Measurements from ENCODE around the gene SGF29. TPM values are rescaled to one million over a fixed set of nuclear protein-coding genes. Genes with fewer than 3 reads are reported as not detected.
A peak's percentile ranks its signal among the peaks of the same experiment; 100 is the strongest.
"Not testable (repeated sequence)": the region's sequence is repeated elsewhere in the genome, so short reads cannot be mapped to it uniquely, and the experiment has no call there.

SGF29 gene
- 10 to 100 TPM; 27.7 to 30.0 TPM for total RNA-seq

GRCh38 chr16:28553776-28554633, at the start of gene SGF29:
TSS of gene SGF29 (plus strand) at chr16:28553920. CDS start at chr16:28581070, 27,150 bp downstream.
- peak; percentile 89 for DNase-seq
- Mint-ChIP-seq H3K9me3 (no peaks in the 10 kb centered on the region), H3K27me3 (no peaks in the 10 kb centered on the region), H3K4me1 (peaks cover 34% of the 10 kb centered on the region), H3K36me3 (peaks cover 21% of the 10 kb centered on the region), H3K27ac (peak within 1 kb of the TSS; percentile 98), H3K4me3 (peak within 1 kb of the TSS; percentile 86)

GRCh38 chr16:28504707-28505404, 48.9 kb upstream of the SGF29 start:
- H3K9me3 Mint-ChIP-seq, result no peaks in the 10 kb centered on the region
- DNase-seq, result no peak
- peaks cover 17% of the 10 kb centered on the region for H3K4me1 Mint-ChIP-seq
- H3K36me3 Mint-ChIP-seq, result no peaks in the 10 kb centered on the region
- no peak overlapping the region for H3K27ac Mint-ChIP-seq
- H3K4me3 Mint-ChIP-seq, result no peak overlapping the region
- H3K27me3 Mint-ChIP-seq, result no peaks in the 10 kb centered on the region

GRCh38 chr16:28505489-28506137, 48.1 kb upstream of the SGF29 start:
- H3K4me3 Mint-ChIP-seq, result no peak overlapping the region
- H3K36me3 Mint-ChIP-seq, result no peaks in the 10 kb centered on the region
- no peaks in the 10 kb centered on the region for H3K9me3 Mint-ChIP-seq
- H3K27ac Mint-ChIP-seq, result no peak overlapping the region
- DNase-seq, result no peak
- H3K4me1 Mint-ChIP-seq, result peaks cover 15% of the 10 kb centered on the region
- H3K27me3 Mint-ChIP-seq, result no peaks in the 10 kb centered on the region

DNA sequence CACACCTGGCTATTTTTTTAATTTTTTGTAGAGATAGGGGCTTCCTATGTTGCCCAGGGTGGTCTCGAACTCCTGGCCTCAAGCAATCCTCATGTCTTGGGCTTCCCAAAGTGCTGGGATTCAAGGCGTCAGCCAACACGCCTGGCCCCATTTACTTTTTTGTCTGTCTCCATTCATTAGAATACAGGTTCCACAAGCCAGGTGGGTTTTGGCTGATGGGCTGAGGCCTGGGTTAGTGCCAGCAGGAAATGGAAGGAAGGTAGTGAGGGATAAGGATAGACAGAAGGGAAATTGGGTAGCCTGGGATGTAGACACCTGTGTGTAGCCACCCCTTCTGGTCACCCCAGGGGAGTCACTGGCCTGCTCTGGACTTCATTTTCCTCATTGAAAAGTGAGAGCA, 42.7 kb upstream of the SGF29 start:
- H3K9me3 Mint-ChIP-seq, result no peaks in the 10 kb centered on the region
- H3K4me1 Mint-ChIP-seq, result peaks cover 17% of the 10 kb centered on the region
- no peak overlapping the region for H3K27ac Mint-ChIP-seq
- no peaks in the 10 kb centered on the region for H3K36me3 Mint-ChIP-seq
- H3K4me3 Mint-ChIP-seq, result no peak overlapping the region
- DNase-seq, result no peak
- no peaks in the 10 kb centered on the region for H3K27me3 Mint-ChIP-seq

DNA sequence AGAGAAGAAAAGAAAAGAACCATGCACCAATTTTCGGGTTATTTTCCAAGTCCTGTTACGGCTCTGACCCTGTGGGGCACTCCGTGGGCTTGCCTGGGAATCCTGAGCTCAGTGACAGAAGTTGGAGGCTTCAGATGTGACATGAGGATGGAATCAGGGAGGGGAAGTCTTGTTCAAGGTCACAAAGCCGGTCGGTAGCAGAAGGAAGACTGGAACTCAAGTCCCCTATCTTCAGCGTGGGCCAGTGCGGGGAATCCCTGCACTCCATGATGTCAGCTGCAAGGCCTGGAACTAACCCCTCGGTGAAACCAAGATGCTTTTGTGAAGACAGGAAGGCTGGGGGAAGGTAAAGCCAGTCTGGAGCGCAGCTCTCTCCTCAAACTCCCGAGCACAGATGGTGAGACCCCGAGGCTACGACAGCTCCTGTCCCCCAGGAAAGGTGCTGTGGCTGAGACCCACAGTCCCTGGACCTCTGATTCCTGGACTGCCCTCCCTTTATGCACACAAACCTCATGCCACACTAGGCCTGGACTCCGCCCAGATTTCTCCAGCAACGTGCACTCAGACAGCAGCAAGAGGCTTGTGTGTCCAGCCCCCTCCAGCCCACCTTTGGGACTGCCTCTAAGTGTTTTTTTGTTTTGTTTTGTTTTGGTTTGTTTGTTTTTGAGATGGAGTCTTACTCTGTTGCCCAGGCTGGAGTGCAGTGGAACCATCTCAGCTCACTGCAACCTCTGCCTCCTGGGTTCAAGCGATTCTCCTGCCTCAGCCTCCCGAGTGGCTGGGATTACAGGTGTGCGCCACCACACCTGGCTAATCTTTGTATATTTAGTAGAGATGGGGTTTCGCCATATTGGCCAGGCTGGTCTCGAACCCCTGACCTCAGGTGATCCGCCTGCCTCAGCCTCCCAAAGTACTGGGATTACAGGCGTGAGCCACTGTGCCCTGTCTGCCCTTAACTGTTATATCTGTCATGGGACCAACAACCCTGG, 41.6 kb upstream of the SGF29 start:
- Mint-ChIP-seq H3K4me3 (no peak overlapping the region), H3K9me3 (no peaks in the 10 kb centered on the region), H3K27me3 (no peaks in the 10 kb centered on the region), H3K4me1 (peaks cover 13% of the 10 kb centered on the region), H3K36me3 (no peaks in the 10 kb centered on the region), H3K27ac (no peak overlapping the region)
- DNase-seq, result no peak

- DNase-seq, result no peak
- H3K27ac Mint-ChIP-seq, result no peak overlapping the region
- H3K36me3 Mint-ChIP-seq, result no peaks in the 10 kb centered on the region
- H3K4me1 Mint-ChIP-seq, result peaks cover 3% of the 10 kb centered on the region
- H3K27me3 Mint-ChIP-seq, result no peaks in the 10 kb centered on the region
- H3K4me3 Mint-ChIP-seq, result no peak overlapping the region
- H3K9me3 Mint-ChIP-seq, result no peaks in the 10 kb centered on the region
Observed at GRCh38 chr16:28513484-28514181, 40.1 kb upstream of the SGF29 start.

GRCh38 chr16:28514246-28514645, 39.5 kb upstream of the SGF29 start:
- DNase-seq, result no peak
- no peaks in the 10 kb centered on the region for H3K36me3 Mint-ChIP-seq
- H3K9me3 Mint-ChIP-seq, result no peaks in the 10 kb centered on the region
- H3K4me3 Mint-ChIP-seq, result no peak overlapping the region
- H3K27me3 Mint-ChIP-seq, result no peaks in the 10 kb centered on the region
- peaks cover 3% of the 10 kb centered on the region for H3K4me1 Mint-ChIP-seq
- H3K27ac Mint-ChIP-seq, result no peak overlapping the region

DNA sequence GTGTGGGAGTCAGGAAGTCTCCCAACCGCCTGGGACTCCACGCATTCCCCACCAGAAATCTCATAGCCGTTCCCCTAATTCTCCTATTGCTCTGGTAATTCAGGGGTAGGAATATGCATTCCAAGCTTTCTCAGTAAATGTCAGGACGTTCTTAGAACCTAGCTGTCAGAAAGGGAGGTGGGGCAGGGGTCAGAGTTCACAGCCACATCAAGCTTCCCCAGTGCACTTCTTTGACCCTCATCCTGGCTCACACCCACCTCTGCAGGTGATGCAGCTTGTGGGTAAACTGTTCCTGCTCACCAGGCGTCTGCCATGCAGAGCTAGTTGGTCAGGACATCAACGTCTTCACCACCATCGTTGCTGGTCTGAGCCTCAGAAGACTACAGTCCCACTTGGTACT, 33.0 kb upstream of the SGF29 start:
- no peak for DNase-seq
- no peak overlapping the region for H3K27ac Mint-ChIP-seq
- no peak overlapping the region for H3K4me3 Mint-ChIP-seq
- H3K9me3 Mint-ChIP-seq, result no peaks in the 10 kb centered on the region
- H3K36me3 Mint-ChIP-seq, result no peaks in the 10 kb centered on the region
- H3K4me1 Mint-ChIP-seq, result peaks cover 8% of the 10 kb centered on the region
- no peaks in the 10 kb centered on the region for H3K27me3 Mint-ChIP-seq

GRCh38 chr16:28521436-28521835, 32.3 kb upstream of the SGF29 start:
- Mint-ChIP-seq H3K27ac (no peak overlapping the region), H3K4me3 (no peak overlapping the region), H3K27me3 (no peaks in the 10 kb centered on the region), H3K36me3 (no peaks in the 10 kb centered on the region), H3K4me1 (peaks cover 8% of the 10 kb centered on the region), H3K9me3 (no peaks in the 10 kb centered on the region)
- no peak for DNase-seq

DNA sequence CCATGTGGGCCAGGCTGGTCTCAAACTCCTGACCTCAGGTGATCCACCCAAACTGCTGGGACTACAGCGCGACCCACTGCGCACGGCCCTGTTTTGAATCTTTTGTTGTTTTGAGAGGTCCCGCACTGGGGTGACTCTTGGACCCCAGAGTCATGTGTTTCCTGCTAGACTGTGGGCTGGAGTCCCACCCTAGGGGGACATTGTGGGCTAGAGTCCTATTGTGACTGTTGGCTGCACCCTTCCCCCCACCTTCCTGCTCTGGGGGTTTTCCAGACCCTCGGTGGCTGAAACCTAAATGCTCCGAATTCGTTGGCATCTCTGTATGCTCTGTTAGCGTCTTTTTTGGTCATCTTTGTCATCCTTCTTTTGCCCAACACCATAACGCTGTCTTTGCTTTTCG, 30.9 kb upstream of the SGF29 start:
- no peaks in the 10 kb centered on the region for H3K36me3 Mint-ChIP-seq
- peaks cover 8% of the 10 kb centered on the region for H3K4me1 Mint-ChIP-seq
- DNase-seq, result no peak
- no peak overlapping the region for H3K27ac Mint-ChIP-seq
- no peaks in the 10 kb centered on the region for H3K27me3 Mint-ChIP-seq
- no peak overlapping the region for H3K4me3 Mint-ChIP-seq
- no peaks in the 10 kb centered on the region for H3K9me3 Mint-ChIP-seq

DNA sequence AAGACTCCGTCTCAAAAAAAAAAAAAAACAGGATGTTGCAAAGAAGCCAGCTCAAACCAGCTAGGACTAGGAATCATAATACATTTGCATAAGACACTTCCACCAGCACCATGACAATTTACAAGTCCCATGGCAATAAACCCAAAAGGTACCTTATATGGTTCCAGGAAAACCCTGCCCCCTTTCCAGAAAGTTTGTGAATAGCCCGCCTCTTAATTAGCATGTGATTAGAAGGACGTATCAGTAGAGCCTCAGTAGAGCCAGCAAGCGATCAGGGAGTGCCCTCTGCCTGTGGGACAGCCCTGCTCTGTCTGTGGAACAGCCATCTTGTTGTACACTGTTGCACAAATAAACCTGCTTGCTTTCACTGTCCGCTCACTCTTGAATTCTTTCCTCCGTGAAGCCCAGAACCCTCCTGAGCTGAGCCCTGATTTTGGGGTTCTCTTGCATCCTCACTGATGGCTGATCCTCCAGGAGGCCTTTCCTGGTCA, 29.0 kb upstream of the SGF29 start:
- no peaks in the 10 kb centered on the region for H3K27me3 Mint-ChIP-seq
- peaks cover 8% of the 10 kb centered on the region for H3K4me1 Mint-ChIP-seq
- no peak overlapping the region for H3K4me3 Mint-ChIP-seq
- no peaks in the 10 kb centered on the region for H3K9me3 Mint-ChIP-seq
- no peak overlapping the region for H3K27ac Mint-ChIP-seq
- H3K36me3 Mint-ChIP-seq, result no peaks in the 10 kb centered on the region
- no peak for DNase-seq

GRCh38 chr16:28526201-28527099, 27.3 kb upstream of the SGF29 start:
- H3K4me1 Mint-ChIP-seq, result peaks cover 10% of the 10 kb centered on the region
- H3K9me3 Mint-ChIP-seq, result no peaks in the 10 kb centered on the region
- H3K27ac Mint-ChIP-seq, result no peak overlapping the region
- H3K36me3 Mint-ChIP-seq, result no peaks in the 10 kb centered on the region
- no peak overlapping the region for H3K4me3 Mint-ChIP-seq
- no peak for DNase-seq
- H3K27me3 Mint-ChIP-seq, result no peaks in the 10 kb centered on the region

DNA sequence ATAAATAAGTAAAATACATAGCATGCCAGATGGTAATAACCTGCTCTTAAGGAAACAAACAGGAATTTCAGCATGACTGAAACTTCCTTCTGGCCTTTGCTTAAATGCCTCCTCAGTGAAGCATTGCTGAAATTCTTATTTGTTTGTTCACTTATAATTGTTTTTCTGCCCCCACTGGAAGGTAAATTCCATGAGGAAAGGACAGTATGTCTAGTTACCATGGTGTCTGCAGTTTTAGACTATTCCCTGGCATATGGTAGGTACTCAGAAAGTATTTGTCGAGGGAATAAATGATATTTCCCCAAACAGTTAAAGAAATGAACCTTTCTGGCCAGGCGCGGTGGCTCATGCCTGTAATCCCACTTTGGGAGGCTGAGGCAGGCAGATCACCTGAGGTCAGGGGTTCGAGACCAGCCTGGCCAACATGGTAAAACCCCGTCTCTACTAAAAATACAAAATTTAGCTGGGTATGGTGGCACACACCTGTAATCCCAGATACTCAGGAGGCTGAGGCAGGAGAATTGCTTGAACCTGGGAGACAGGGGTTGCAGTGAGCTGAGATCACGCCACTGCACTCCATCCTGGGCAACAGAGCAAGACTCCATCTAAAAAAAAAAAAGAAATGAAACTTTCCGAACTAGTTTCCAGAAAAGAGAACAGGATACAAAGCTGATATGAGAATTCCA, 26.5 kb upstream of the SGF29 start:
- not testable (repeated sequence) for H3K9me3 Mint-ChIP-seq, H3K27ac Mint-ChIP-seq, DNase-seq, H3K27me3 Mint-ChIP-seq, H3K4me3 Mint-ChIP-seq, H3K36me3 Mint-ChIP-seq
- peaks cover 12% of the 10 kb centered on the region for H3K4me1 Mint-ChIP-seq

All from activated naive CD8-positive, alpha-beta T cell treated with anti-CD3 and anti-CD28 coated beads for 36 hours (primary cell).